ENCODE measurements around the gene RAB10. TPM values are rescaled to one million over a fixed set of nuclear protein-coding genes. Genes with fewer than 3 reads are reported as not detected.
A peak's percentile ranks its signal among the peaks of the same experiment; 100 is the strongest.
"Not testable (repeated sequence)": the region's sequence is repeated elsewhere in the genome, so short reads cannot be mapped to it uniquely, and the experiment has no call there.

The RAB10 gene
- total RNA-seq (100 to 1,000 TPM in 1 of 4 donors, 10 to 100 TPM in 3; 90.1 to 103 (median 97.4) TPM), polyA plus RNA-seq (53.0 TPM)
- long read RNA-seq, donor 1, transcript RAB10-201 (6 exons, 3,535 nt): major isoform, 269 of 277 reads
- long read RNA-seq, donor 1, partial matches to known transcripts: 2 of 277 reads
- long read RNA-seq, donor 1, other reads (novel, unspliced or antisense): 6 of 277 reads
- long read RNA-seq, donor 2, transcript RAB10-201 (6 exons, 3,535 nt): major isoform, 64 of 72 reads
- long read RNA-seq, donor 2, partial matches to known transcripts: 1 of 72 reads
- long read RNA-seq, donor 2, other reads (novel, unspliced or antisense): 7 of 72 reads
- long read RNA-seq, donor 3, transcript RAB10-201 (6 exons, 3,535 nt): major isoform, 401 of 431 reads
- long read RNA-seq, donor 3, partial matches to known transcripts: 18 of 431 reads
- long read RNA-seq, donor 3, other reads (novel, unspliced or antisense): 11 of 431 reads
- long read RNA-seq, donor 4, transcript RAB10-201 (6 exons, 3,535 nt): major isoform, 67 of 71 reads
- long read RNA-seq, donor 4, partial matches to known transcripts: 1 of 71 reads
- long read RNA-seq, donor 4, other reads (novel, unspliced or antisense): 2 of 71 reads

GRCh38 chr2:26033818-26034636, at the start of gene RAB10:
RAB10 (plus strand) TSS chr2:26034084; CDS start chr2:26034609, 525 bp downstream.
- under 1% methylated on average over 93 of the region's 94 CpGs for WGBS
- DNase-seq (peak; percentile 100), ATAC-seq (peak; percentile 97 to 98)
- peak within 1 kb of the TSS; percentile 98 for H3K27ac ChIP-seq (ENCODE audit: low read length)
- intact Hi-C loops (cut with DNase I): no loop called here
- H3K4me3 ChIP-seq (ENCODE audit: low read length): peak within 1 kb of the TSS; percentile 75
- no peaks in the 10 kb centered on the region for H3K27me3 ChIP-seq (ENCODE audit: control insufficient read depth, insufficient read depth)
- no peaks in the 10 kb centered on the region for H3K9me3 ChIP-seq (ENCODE audit: control insufficient read depth, low read length)
- peaks cover 5% of the 10 kb centered on the region for H3K4me1 ChIP-seq (ENCODE audit: control insufficient read depth, insufficient read depth, low read length)

GRCh38 chr2:25988134-25988533, 45.8 kb upstream of the RAB10 start:
- intact Hi-C loops (cut with DNase I): no loop called here
- 93% methylated on average over 9 of the region's 9 CpGs for WGBS
- no peak for DNase-seq
- H3K27ac ChIP-seq (ENCODE audit: low read length): no peak overlapping the region
- no peaks in the 10 kb centered on the region for H3K4me1 ChIP-seq (ENCODE audit: control insufficient read depth, insufficient read depth, low read length)
- H3K9me3 ChIP-seq (ENCODE audit: control insufficient read depth, low read length): no peaks in the 10 kb centered on the region
- no peak overlapping the region for H3K4me3 ChIP-seq (ENCODE audit: low read length)
- no peaks in the 10 kb centered on the region for H3K27me3 ChIP-seq (ENCODE audit: control insufficient read depth, insufficient read depth)
- no peak for ATAC-seq

DNA sequence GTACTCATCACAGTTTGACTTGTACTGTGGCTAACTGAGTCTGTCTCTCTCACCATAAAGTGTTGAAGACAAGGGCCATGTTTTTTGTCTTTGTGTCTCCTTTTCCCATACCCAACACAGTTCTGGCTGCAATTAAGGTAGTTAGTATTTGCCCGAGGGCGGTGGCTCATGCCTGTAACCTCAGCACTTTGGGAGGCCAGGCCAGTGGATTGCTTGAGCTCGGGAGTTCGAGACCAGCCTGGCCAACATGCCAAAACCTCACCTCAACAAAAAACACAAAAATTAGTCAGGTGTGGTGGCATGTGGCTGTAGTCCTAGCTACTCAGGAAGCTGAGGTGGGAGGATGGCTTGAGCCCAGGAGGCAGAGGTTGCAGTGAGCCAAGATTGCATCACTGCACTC, 44.7 kb upstream of the RAB10 start:
- intact Hi-C loops (cut with DNase I): no loop called here
- 97% methylated on average over 4 of the region's 4 CpGs for WGBS
- Histone ChIP-seq H3K4me3 (ENCODE audit: low read length) (no peak overlapping the region), H3K4me1 (ENCODE audit: control insufficient read depth, insufficient read depth, low read length) (no peaks in the 10 kb centered on the region), H3K9me3 (ENCODE audit: control insufficient read depth, low read length) (no peaks in the 10 kb centered on the region), H3K27me3 (ENCODE audit: control insufficient read depth, insufficient read depth) (no peaks in the 10 kb centered on the region), H3K27ac (ENCODE audit: low read length) (no peak overlapping the region)
- ATAC-seq (no peak), DNase-seq (no peak)

DNA sequence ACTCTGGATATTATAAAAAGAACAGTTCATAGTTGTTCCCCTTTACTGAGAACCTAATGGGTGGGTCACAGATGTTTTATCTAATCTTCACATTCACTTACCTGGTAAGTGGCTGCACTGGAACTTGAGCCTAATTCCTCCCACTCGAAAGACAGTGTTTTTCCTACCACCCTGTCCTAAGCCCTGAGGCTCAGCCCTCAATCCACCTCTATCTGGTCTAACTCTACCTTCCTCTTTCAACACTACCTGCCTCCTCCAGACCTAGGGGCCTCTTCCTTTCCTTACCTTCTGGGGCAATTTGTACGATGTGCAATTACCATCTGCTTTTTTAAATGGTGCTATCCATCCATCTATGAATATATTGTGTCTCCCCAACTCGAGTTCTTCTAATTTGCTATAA, 41.9 kb upstream of the RAB10 start:
- ATAC-seq (peak in 1 of 2 donors; percentile 36), DNase-seq (no peak)
- 81% methylated on average over 3 of the region's 3 CpGs for WGBS
- intact Hi-C loops (cut with DNase I): loop anchor here in 3 of 4 donors (2.0 to 10.0 kb wide), 3 partner anchors 93 to 153 kb away; no protein-coding TSS in a partner anchor
- Histone ChIP-seq H3K4me3 (ENCODE audit: low read length) (no peak overlapping the region), H3K4me1 (ENCODE audit: control insufficient read depth, insufficient read depth, low read length) (no peaks in the 10 kb centered on the region), H3K27me3 (ENCODE audit: control insufficient read depth, insufficient read depth) (no peaks in the 10 kb centered on the region), H3K27ac (ENCODE audit: low read length) (no peak overlapping the region), H3K9me3 (ENCODE audit: control insufficient read depth, low read length) (no peaks in the 10 kb centered on the region)

GRCh38 chr2:25992556-25992955, 41.3 kb upstream of the RAB10 start:
- 88% methylated on average over 8 of the region's 8 CpGs for WGBS
- no peaks in the 10 kb centered on the region for H3K4me1 ChIP-seq (ENCODE audit: control insufficient read depth, insufficient read depth, low read length)
- H3K27ac ChIP-seq (ENCODE audit: low read length): no peak overlapping the region
- no peak for DNase-seq
- no peaks in the 10 kb centered on the region for H3K27me3 ChIP-seq (ENCODE audit: control insufficient read depth, insufficient read depth)
- H3K4me3 ChIP-seq (ENCODE audit: low read length): no peak overlapping the region
- intact Hi-C loops (cut with DNase I): loop anchor here in 3 of 4 donors (2.0 to 10.0 kb wide), 3 partner anchors 92 to 152 kb away; no protein-coding TSS in a partner anchor
- H3K9me3 ChIP-seq (ENCODE audit: control insufficient read depth, low read length): no peaks in the 10 kb centered on the region
- ATAC-seq: no peak

DNA sequence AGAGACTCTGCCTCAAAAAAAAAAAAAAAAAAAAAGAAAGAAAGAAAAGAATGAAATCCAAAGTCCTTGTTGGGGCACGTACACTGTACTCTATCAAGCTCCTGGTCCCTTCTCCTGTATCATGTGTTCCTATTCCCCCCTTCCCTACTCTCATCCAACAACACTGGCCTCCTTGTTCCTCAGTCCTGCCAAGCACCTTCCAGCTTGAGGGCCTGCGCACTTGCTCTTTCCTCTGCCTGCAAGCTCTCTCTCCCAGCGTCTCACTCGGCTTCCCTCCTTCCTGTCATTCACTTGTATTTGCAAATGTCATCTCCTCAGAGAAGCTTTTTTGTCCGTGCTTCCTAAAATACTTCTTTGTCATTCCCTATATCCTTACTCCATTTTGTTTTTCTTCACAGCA, 40.8 kb upstream of the RAB10 start:
- intact Hi-C loops (cut with DNase I): loop anchor here in 3 of 4 donors (2.0 to 10.0 kb wide), 3 partner anchors 92 to 152 kb away; no protein-coding TSS in a partner anchor
- H3K27ac ChIP-seq (ENCODE audit: low read length): no peak overlapping the region
- H3K9me3 ChIP-seq (ENCODE audit: control insufficient read depth, low read length): no peaks in the 10 kb centered on the region
- H3K27me3 ChIP-seq (ENCODE audit: control insufficient read depth, insufficient read depth): no peaks in the 10 kb centered on the region
- ATAC-seq (no peak), DNase-seq (no peak)
- H3K4me3 ChIP-seq (ENCODE audit: low read length): no peak overlapping the region
- H3K4me1 ChIP-seq (ENCODE audit: control insufficient read depth, insufficient read depth, low read length): no peaks in the 10 kb centered on the region
- 63% methylated on average over 5 of the region's 5 CpGs for WGBS

- Histone ChIP-seq H3K27me3 (ENCODE audit: control insufficient read depth, insufficient read depth) (no peaks in the 10 kb centered on the region), H3K4me3 (ENCODE audit: low read length) (no peak overlapping the region), H3K9me3 (ENCODE audit: control insufficient read depth, low read length) (no peaks in the 10 kb centered on the region), H3K27ac (ENCODE audit: low read length) (no peak overlapping the region), H3K4me1 (ENCODE audit: control insufficient read depth, insufficient read depth, low read length) (no peaks in the 10 kb centered on the region)
- intact Hi-C loops (cut with DNase I): loop anchor here in 2 of 4 donors (5.0 to 10.0 kb wide), 2 partner anchors 90 to 148 kb away; no protein-coding TSS in a partner anchor
- ATAC-seq: no peak
- 93% methylated on average over 15 of the region's 15 CpGs for WGBS
- peak in 1 of 3 donors; percentile 40 for DNase-seq
These were observed 39.4 kb upstream of the RAB10 start for GRCh38 chr2:25994509-25994908.

- Histone ChIP-seq H3K4me1 (ENCODE audit: control insufficient read depth, insufficient read depth, low read length) (peaks cover 3% of the 10 kb centered on the region), H3K4me3 (ENCODE audit: low read length) (no peak overlapping the region), H3K27ac (ENCODE audit: low read length) (no peak overlapping the region), H3K9me3 (ENCODE audit: control insufficient read depth, low read length) (no peaks in the 10 kb centered on the region), H3K27me3 (ENCODE audit: control insufficient read depth, insufficient read depth) (no peaks in the 10 kb centered on the region)
- intact Hi-C loops (cut with DNase I): loop anchor here in 1 of 4 donors (10.0 kb wide), 1 partner anchor 88 kb away; no protein-coding TSS in a partner anchor
- ATAC-seq (no peak), DNase-seq (no peak)
- WGBS: 63% methylated on average over 1 of the region's 1 CpG
These were observed 37.0 kb upstream of the RAB10 start for GRCh38 chr2:25996844-25997243.

- H3K27me3 ChIP-seq (ENCODE audit: control insufficient read depth, insufficient read depth); H3K4me3 ChIP-seq (ENCODE audit: low read length); H3K27ac ChIP-seq (ENCODE audit: low read length); ATAC-seq; H3K9me3 ChIP-seq (ENCODE audit: control insufficient read depth, low read length); DNase-seq; H3K4me1 ChIP-seq (ENCODE audit: control insufficient read depth, insufficient read depth, low read length): not testable (repeated sequence)
- intact Hi-C loops (cut with DNase I): loop anchor here in 1 of 4 donors (10.0 kb wide), 1 partner anchor 86 kb away; no protein-coding TSS in a partner anchor
- WGBS: 97% methylated on average over 13 of the region's 13 CpGs
These were observed 35.0 kb upstream of the RAB10 start for GRCh38 chr2:25998816-25999383.

- H3K27me3 ChIP-seq (ENCODE audit: control insufficient read depth, insufficient read depth); H3K4me3 ChIP-seq (ENCODE audit: low read length); DNase-seq; H3K4me1 ChIP-seq (ENCODE audit: control insufficient read depth, insufficient read depth, low read length); ATAC-seq; H3K27ac ChIP-seq (ENCODE audit: low read length); H3K9me3 ChIP-seq (ENCODE audit: control insufficient read depth, low read length): not testable (repeated sequence)
- WGBS: 81% methylated on average over 7 of the region's 7 CpGs
- intact Hi-C loops (cut with DNase I): loop anchor here in 1 of 4 donors (10.0 kb wide), 1 partner anchor 85 kb away; no protein-coding TSS in a partner anchor
These were observed 34.5 kb upstream of the RAB10 start for GRCh38 chr2:25999406-25999805.
